ENCODE measurements around the gene ERCC5. TPM values are rescaled to one million over a fixed set of nuclear protein-coding genes. Genes with fewer than 3 reads are reported as not detected.

ERCC5 gene
- total and polyA plus RNA-seq, 9 of the 15 experiments (the other 6 are each of a cell fraction or from before 2014, with no cell fraction given): 7.4 to 43.1 (median 33.9) TPM

DNA sequence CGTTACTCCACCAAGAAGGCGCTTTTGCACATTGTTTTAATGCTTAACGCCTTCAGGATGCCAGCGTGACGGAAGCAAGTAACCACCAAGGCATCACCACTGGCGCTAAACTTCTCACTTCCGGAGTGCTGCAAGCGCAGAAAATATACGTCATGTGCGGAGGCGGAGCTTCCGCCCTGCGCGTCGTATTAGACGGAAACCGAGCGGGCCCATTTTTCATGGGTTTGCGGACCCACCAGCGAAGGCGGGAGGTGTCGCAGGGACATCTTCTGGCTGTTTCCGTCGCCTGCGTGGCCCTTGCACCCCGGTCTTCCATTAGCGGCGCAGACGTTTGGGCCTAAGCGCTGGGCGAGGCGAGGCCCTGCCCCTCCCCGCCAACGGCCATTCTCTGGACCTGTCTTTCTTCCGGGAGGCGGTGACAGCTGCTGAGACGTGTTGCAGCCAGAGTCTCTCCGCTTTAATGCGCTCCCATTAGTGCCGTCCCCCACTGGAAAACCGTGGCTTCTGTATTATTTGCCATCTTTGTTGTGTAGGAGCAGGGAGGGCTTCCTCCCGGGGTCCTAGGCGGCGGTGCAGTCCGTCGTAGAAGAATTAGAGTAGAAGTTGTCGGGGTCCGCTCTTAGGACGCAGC, at the start of gene ERCC5 (continued):
- TF ChIP-seq ATF6 (CRISPR knock-in tag; IDR thresholded peaks at IDR 0.05) (no peak), POU5F1 (IDR thresholded peaks at IDR 0.05; ENCODE audit: borderline replicate concordance, low read depth, low read length, partially characterized antibody) (peak; percentile 89), ARID1B (IDR thresholded peaks at IDR 0.05) (no peak), TCFL5 (CRISPR knock-in tag; conservative IDR thresholded peaks at IDR 0.05) (no peak), SMAD2 (IDR thresholded peaks at IDR 0.05; ENCODE audit: low read depth, low read length) (no peak), KLF10 (CRISPR knock-in tag; IDR thresholded peaks at IDR 0.05) (no peak), NUFIP1 (IDR thresholded peaks at IDR 0.05; ENCODE audit: partially characterized antibody) (no peak), TBL1XR1 (IDR thresholded peaks at IDR 0.05; ENCODE audit: low read length in 2 of 2) (peak in 1 of 2 experiments; percentile 85; a peak in 2 of 4 replicates), NONO (IDR thresholded peaks at IDR 0.05; ENCODE audit: low read depth in 2 of 2, low read length in 1 of 2) (no peak; a peak in 1 of 4 replicates), DDX20 (tag; IDR thresholded peaks at IDR 0.05; ENCODE audit: low read depth) (no peak), BCOR (IDR thresholded peaks at IDR 0.05) (no peak), ZNF79 (CRISPR knock-in tag; IDR thresholded peaks at IDR 0.05; ENCODE audit: low read depth) (no peak), THRA (IDR thresholded peaks at IDR 0.05) (no peak), GATAD2A (IDR thresholded peaks at IDR 0.05) (no peak), ZNF431 (CRISPR knock-in tag; IDR thresholded peaks at IDR 0.05) (no peak), CBX5 (IDR thresholded peaks at IDR 0.05; ENCODE audit: borderline replicate concordance, low read depth) (no peak), POLR2H (tag; IDR thresholded peaks at IDR 0.05; ENCODE audit: low read depth) (peak; percentile 76), RFX5 (IDR thresholded peaks at IDR 0.05; ENCODE audit: low read depth, low read length) (no peak)
- TF ChIP-seq, protein P1, sequence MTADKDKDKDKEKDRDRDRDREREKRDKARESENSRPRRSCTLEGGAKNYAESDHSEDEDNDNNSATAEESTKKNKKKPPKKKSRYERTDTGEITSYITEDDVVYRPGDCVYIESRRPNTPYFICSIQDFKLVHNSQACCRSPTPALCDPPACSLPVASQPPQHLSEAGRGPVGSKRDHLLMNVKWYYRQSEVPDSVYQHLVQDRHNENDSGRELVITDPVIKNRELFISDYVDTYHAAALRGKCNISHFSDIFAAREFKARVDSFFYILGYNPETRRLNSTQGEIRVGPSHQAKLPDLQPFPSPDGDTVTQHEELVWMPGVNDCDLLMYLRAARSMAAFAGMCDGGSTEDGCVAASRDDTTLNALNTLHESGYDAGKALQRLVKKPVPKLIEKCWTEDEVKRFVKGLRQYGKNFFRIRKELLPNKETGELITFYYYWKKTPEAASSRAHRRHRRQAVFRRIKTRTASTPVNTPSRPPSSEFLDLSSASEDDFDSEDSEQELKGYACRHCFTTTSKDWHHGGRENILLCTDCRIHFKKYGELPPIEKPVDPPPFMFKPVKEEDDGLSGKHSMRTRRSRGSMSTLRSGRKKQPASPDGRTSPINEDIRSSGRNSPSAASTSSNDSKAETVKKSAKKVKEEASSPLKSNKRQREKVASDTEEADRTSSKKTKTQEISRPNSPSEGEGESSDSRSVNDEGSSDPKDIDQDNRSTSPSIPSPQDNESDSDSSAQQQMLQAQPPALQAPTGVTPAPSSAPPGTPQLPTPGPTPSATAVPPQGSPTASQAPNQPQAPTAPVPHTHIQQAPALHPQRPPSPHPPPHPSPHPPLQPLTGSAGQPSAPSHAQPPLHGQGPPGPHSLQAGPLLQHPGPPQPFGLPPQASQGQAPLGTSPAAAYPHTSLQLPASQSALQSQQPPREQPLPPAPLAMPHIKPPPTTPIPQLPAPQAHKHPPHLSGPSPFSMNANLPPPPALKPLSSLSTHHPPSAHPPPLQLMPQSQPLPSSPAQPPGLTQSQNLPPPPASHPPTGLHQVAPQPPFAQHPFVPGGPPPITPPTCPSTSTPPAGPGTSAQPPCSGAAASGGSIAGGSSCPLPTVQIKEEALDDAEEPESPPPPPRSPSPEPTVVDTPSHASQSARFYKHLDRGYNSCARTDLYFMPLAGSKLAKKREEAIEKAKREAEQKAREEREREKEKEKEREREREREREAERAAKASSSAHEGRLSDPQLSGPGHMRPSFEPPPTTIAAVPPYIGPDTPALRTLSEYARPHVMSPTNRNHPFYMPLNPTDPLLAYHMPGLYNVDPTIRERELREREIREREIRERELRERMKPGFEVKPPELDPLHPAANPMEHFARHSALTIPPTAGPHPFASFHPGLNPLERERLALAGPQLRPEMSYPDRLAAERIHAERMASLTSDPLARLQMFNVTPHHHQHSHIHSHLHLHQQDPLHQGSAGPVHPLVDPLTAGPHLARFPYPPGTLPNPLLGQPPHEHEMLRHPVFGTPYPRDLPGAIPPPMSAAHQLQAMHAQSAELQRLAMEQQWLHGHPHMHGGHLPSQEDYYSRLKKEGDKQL (CRISPR knock-in tag; IDR thresholded peaks at IDR 0.05; ENCODE audit: borderline replicate concordance): no peak
- TF ChIP-seq, protein P2, sequence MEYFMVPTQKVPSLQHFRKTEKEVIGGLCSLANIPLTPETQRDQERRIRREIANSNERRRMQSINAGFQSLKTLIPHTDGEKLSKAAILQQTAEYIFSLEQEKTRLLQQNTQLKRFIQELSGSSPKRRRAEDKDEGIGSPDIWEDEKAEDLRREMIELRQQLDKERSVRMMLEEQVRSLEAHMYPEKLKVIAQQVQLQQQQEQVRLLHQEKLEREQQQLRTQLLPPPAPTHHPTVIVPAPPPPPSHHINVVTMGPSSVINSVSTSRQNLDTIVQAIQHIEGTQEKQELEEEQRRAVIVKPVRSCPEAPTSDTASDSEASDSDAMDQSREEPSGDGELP (CRISPR knock-in tag; IDR thresholded peaks at IDR 0.05; ENCODE audit: borderline replicate concordance): peak; percentile 86

All from K562 (cell line).